DMS114 treated with DMSO at 0.1 percent for 48 hours (cell line): ENCODE results near the gene SPAG6.

Source experiments
- DNase-seq: peaks from one replicate; lab custom pipeline; 2025; ENCODE audit not compliant: unreplicated experiment; lab: John Stamatoyannopoulos, UW

The SPAG6 gene

DNA sequence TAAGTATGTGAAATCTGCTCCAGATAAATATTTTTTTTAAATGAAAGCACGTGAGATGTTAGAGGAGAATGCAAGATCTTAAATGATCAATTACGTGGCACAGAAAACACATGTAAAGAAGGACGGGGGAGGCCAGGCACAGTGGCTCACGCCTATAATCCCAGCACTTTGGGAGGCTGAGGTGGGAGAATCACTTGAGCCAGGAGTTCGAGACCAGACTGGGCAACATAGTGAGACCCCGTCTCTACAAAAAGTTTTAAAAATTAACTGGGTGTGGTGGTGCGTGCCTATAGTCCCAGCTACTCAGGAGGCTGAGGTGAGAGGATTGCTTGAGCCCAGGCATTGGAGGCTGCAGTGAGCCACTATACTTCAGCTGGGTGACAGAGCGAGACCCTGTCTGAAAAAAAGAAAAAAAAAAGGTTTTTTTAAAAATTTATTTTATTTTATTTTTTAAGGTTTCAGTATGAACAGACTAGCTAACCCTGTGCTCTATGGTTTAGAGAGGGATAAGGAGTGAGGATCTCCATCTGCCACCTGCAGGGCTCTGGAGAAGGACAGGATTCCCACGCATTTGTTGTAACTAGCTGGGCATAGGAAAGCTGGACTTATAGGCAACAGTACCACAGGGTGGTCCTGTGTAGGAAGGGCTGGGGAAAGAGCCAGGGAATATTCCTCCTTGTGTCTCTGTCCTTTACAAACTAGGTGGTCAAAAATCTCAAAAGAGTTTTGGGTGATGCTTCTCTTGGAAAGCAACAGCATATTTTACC, 113.2 kb downstream of the SPAG6 start:
- DNase-seq = no peak

DNA sequence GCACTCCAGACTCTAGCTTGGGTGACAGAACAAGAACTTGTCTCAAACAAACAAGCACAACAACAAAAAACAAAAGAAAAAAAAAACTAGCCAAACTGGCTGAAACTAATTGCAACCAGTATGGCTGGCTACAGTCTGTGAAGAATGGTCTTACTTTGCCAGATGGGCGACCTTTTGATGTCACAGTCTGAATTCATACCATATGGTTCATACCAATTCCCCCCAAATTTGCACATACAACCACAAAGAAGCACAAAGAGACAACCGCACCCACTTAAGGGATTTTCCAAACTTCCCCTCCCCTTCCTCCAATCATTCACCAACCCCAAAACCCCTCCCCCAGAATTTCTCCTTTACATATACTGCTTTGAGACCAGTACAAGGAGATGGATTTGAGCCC, 114.2 kb downstream of the SPAG6 start:
- no peak for DNase-seq

DNA sequence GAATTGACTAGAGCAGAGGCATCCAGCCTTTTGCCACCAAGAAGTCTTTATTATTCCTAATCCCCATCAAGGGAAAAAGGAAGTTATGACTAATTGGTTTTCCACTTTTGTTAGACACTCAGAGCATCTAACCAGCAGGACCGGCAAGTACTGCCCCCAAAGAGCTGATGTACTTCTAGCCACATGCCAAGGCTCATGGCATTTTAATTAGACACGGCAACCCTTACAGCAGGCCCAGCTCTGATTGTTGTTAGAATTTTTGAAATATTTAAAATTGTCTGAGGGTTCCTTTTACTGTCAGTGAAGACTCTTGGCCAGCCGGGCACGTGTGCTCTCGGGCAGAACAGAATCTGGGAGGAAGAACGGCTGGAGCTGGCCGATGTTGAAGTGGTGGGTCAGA, 114.8 kb downstream of the SPAG6 start:
- DNase-seq = no peak

DNA sequence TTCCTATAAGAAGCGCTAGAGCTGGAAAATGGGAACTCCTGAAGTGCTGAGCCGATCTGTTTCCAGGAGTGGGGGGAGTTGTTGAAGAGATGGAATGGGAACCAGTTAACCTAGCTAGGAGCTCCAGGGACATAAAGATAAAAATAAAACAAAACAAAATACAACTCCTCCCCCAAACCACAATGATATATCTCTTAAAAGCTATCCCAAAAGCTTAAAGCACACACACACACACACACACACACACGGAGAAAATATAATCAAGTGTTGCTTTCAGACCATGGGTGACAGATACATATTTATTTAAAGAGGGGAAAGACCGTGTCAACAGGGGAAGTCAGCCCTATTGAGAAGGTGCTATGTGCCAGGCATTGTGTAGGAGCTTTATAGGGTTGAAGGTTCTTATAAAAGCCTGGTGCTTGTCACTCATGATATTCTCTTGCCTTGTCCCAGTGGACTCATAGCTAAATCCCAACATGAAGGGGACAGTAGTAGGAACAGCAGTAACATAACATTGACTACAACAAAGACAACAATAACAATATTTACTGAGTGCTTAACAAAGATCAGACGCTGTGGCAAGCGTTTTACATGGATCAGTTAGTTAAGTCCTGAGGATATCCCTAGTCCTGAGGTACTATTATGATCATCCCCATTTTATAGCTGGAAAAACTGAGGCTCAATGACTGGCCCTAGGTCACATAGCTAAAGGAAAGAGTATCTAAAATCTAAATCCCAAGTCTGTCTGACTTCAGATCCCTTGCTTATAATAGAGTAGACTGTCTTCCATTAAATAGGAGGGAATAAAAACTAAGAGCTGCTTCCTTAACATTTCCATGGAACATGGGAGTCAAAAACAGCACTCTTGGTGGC, 115.5 kb downstream of the SPAG6 start:
- no peak for DNase-seq

DNA sequence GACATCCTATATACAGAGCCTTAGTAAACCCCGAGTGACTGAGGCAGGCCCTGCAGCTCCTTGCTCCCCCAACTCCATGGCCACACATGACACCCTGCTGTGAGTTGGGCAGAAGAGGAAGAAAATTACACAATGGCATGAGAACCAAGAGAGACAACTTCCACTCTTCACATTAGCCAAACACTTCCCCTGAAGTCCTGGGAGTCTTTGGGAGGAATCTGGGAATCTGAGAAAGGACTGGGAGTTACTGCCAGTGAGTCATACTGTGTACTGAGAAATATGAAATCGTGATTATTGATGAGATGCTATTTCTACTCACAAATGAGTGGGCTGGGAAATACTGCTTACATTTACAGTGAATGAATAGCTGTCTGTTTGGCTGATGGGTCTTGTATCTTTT, 116.6 kb downstream of the SPAG6 start:
- DNase-seq = no peak

DNA sequence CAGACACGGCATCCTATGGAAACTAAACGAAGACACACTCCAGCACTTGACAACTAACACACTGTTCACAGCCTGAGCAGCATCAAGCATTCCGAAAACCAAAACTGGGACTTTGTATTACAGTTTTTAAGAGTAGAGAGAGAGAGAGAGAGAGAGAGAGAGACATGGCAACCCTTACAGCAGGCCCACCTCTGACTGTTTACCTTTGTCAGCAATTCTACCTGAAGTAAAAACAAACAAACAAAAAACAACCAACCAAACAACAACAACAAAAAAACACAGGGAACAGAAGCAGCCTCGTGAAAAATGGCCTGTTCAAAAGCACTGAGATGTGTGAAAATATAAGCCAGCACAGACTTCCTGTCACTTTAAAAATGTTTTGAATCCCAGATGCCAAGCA, 118.0 kb downstream of the SPAG6 start:
- DNase-seq = no peak

DNA sequence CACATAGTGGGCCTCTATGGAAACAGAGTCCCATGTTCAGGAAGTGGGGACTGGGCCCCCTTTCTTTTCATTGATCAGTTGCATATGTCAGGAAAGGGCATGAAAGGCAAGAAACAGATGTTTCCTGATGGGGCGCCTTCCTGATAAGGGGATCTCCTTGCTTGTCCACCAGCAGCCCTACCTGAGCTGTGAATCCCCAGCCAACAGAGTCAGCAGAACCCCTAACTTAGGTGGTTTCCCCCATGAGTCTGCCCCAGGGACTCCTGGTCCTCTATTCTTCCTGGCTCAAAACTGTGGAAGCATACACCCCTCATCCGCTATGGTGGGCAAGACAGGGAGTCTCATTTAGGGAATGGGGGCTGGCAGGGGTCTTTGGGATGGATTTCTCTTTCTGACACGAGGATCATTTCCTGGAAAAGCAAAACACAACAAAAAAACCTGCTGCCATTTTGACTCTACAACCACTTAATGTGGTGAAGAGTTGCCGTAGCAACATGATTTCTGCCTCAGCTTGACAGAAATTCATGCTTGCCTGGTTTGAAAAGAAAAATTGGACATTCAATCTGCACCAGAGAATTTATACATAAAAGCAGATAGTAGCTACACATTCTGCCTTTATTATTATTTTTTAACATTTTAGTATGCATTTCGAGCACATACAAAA, 119.8 kb downstream of the SPAG6 start:
- no peak for DNase-seq

DNA sequence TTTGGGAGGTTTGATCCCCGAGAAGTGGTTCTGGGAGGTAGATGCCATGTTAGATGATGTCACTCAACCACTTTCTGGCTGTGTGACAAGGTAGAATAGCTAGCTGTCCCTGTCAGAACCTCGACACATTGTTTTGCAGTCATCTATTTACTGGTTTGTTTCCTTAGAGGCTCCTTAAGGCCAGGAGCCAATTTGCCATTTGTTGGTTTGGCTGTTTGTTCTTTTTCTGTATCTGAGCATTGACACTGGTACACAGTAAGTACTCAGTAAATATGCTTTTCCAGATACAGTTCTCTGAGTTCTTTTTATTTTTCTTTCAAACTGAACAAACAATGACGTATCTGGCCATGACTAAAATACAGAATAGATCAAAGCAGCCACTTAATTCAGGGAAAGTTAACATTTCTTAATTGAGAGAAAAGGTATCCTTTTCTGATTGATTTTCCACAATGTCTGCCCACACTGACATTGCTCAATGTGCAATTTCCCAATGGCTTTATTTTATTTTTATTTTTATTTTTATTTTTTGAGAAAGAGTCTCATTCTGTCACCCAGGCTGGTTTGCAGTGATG, 121.6 kb downstream of the SPAG6 start:
- no peak for DNase-seq
